HG03558 (cell line): ENCODE measurements around the gene CLIC4.
"Not testable (repeated sequence)": the region's sequence is repeated elsewhere in the genome, so short reads cannot be mapped to it uniquely, and the experiment has no call there.

Experiments used
- ATAC-seq: cut with Tn5 transposase; IDR thresholded peaks from one replicate; pipeline ENCODE4 v1.9.1; 2021; ENCODE audit warnings: moderate number of reproducible peaks; ENCODE audit not compliant: unreplicated experiment; ENCODE audit errors: extremely low read depth

Gene CLIC4

GRCh38 chr1:24769656-24770651 is 24.7 kb downstream of the CLIC4 start:
- ATAC-seq: no peak

GRCh38 chr1:24770881-24771280 is 25.6 kb downstream of the CLIC4 start:
- no peak for ATAC-seq

GRCh38 chr1:24771574-24771973 is 26.3 kb downstream of the CLIC4 start:
- ATAC-seq: no peak

- ATAC-seq: no peak
Measured at GRCh38 chr1:24773618-24774017, 28.4 kb downstream of the CLIC4 start.

GRCh38 chr1:24775348-24775747 is 30.1 kb downstream of the CLIC4 start:
- ATAC-seq: no peak

- no peak for ATAC-seq
Measured at GRCh38 chr1:24775916-24776315, 30.7 kb downstream of the CLIC4 start.

GRCh38 chr1:24776821-24777220 is 31.6 kb downstream of the CLIC4 start:
- no peak for ATAC-seq

GRCh38 chr1:24778141-24778540 is 32.9 kb downstream of the CLIC4 start:
- ATAC-seq: no peak

- ATAC-seq: not testable (repeated sequence)
Measured at GRCh38 chr1:24779199-24779598, 34.0 kb downstream of the CLIC4 start.

- no peak for ATAC-seq
Measured at GRCh38 chr1:24779689-24780464, 34.6 kb downstream of the CLIC4 start.

GRCh38 chr1:24780626-24781025 is 35.4 kb downstream of the CLIC4 start:
- not testable (repeated sequence) for ATAC-seq

- no peak for ATAC-seq
Measured at GRCh38 chr1:24782689-24783088, 37.4 kb downstream of the CLIC4 start.

- ATAC-seq: no peak
Measured at GRCh38 chr1:24783713-24784112, 38.5 kb downstream of the CLIC4 start.

GRCh38 chr1:24786191-24786590 is 40.9 kb downstream of the CLIC4 start:
- no peak for ATAC-seq

GRCh38 chr1:24790490-24790889 is 45.2 kb downstream of the CLIC4 start:
- no peak for ATAC-seq

GRCh38 chr1:24793447-24794129 is 48.3 kb downstream of the CLIC4 start:
- no peak for ATAC-seq

GRCh38 chr1:24794130-24794502 is 48.9 kb downstream of the CLIC4 start:
- ATAC-seq: not testable (repeated sequence)

- ATAC-seq: no peak
Measured at GRCh38 chr1:24795236-24795635, 50.0 kb downstream of the CLIC4 start.

GRCh38 chr1:24796524-24796923 is 51.3 kb downstream of the CLIC4 start:
- ATAC-seq: no peak

GRCh38 chr1:24799242-24799641 is 54.0 kb downstream of the CLIC4 start:
- ATAC-seq: not testable (repeated sequence)

GRCh38 chr1:24801176-24801575 is 55.9 kb downstream of the CLIC4 start:
- no peak for ATAC-seq
